Cerebellar nuclear complex (tissue), 1 donor: ENCODE data around the gene CDC37.
A peak's percentile ranks its signal among the peaks of the same experiment; 100 is the strongest.
"Not testable (repeated sequence)": the region's sequence is repeated elsewhere in the genome, so short reads cannot be mapped to it uniquely, and the experiment has no call there.

Experiments used
- DNase-seq, 2 experiments: peaks; one replicate each; lab custom pipeline; 2025; lab: John Stamatoyannopoulos, UW

CDC37 gene

GRCh38 chr19:10419646-10420443 lies 16.5 kb upstream of the CDC37 start:
- no peak for DNase-seq

GRCh38 chr19:10419200-10419645 lies 15.9 kb upstream of the CDC37 start:
- no peak for DNase-seq

DNA sequence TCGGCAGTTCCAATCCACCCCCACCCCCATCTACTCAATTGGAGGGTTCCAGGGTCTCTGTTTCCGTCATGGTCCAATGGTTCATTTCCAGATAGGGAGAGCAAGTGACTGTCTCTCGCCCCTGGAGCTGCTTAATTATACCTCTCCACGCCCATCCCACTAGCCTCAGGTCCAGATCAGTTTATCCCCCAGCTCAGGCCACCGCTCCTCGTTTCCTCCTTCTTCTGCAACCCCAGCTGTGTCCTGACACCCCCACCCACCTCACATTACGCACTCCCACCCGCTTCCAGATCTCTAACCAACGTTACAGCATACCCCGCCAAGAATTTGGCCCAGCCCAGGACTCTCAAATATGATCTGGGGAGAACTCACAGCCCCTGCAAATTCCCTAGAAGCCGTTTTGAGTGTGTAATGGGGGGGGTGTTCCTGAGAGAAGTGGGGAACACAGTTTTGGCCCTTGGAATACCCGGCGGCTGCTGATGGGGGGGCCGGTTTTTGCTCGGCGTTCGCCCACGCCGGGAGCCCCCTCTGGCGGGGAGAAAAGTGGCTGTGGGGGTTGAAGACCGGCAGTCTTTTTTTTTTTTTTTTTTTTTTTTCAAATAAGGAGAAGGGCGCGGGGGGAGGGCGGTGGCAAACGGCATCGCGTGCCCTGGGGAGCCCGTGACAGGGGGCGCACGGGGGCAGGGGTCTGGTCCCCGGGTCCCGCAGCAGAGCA lies 15.3 kb upstream of the CDC37 start:
- no peak for DNase-seq

DNA sequence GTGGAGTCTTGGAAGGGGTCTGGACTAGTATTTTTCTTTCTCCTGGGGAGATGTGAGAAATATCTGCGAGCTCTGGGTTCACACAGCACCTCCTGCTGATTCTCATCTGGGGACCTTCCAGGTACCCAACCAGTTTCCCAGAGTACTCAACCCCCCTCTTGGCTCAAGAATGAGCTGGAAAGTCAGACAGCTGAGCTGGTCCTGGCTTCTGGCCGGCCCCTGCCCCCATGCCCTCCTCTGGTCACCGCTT lies 14.8 kb upstream of the CDC37 start:
- DNase-seq = no peak

GRCh38 chr19:10417541-10418234 lies 14.3 kb upstream of the CDC37 start:
- DNase-seq = no peak

- DNase-seq = no peak
These were observed 13.3 kb upstream of the CDC37 start for GRCh38 chr19:10416380-10417257.

DNA sequence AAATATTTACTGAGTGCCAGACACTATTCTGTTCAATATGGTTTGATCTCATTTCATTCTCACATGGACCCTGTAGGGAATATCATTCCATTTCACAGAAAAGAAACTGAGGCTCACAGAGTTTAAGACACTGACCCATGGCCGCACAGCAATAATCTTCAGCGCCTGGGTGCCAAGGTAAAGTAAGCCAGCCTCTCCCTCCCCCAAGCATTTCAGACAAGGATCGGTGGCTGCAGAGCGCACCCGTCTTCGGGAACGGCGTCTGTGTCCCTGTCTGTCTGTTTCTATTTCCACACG lies 12.7 kb upstream of the CDC37 start:
- DNase-seq = no peak

GRCh38 chr19:10412257-10412977 lies 9.1 kb upstream of the CDC37 start:
- DNase-seq = no peak

GRCh38 chr19:10411224-10411623 lies 7.9 kb upstream of the CDC37 start:
- not testable (repeated sequence) for DNase-seq

DNA sequence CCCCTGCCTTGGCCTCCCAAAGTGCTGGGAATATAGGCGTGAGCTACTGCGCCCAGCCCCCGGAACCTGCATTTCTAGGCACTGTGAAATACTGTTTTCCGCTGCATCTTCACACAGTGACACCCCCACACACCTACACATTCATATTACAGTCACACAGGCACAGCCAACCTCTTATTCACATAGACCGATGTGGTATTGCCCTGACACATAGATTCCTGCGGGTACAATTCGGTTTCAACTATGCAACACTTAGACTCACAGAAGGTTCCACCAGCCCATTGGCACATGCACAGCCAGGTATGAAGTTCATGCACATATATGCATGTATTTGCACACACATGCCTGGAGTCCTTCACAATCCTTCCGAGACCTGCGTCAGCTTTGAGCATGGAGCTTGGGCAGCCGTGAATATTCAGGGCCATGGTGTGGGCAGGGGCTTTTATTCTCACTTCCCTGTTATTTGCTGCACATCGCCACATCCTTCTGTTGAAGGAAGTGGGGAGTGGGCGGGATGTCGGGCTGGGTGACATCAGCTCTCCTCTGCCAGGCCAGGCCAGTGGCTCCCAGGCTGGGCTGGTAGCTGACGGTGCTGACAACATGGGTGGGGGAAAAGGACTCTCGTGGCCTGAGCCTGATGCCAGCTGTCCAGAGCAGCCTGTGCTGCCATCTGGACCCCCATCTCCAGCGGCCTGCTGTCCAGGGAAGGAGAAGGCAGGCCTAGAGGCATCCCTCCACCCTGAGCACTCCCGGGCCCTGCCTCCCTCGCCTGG lies 5.4 kb upstream of the CDC37 start:
- DNase-seq = no peak

GRCh38 chr19:10407096-10407495 lies 3.8 kb upstream of the CDC37 start:
- no peak for DNase-seq

GRCh38 chr19:10406191-10406590 lies 2.8 kb upstream of the CDC37 start:
- no peak for DNase-seq

DNA sequence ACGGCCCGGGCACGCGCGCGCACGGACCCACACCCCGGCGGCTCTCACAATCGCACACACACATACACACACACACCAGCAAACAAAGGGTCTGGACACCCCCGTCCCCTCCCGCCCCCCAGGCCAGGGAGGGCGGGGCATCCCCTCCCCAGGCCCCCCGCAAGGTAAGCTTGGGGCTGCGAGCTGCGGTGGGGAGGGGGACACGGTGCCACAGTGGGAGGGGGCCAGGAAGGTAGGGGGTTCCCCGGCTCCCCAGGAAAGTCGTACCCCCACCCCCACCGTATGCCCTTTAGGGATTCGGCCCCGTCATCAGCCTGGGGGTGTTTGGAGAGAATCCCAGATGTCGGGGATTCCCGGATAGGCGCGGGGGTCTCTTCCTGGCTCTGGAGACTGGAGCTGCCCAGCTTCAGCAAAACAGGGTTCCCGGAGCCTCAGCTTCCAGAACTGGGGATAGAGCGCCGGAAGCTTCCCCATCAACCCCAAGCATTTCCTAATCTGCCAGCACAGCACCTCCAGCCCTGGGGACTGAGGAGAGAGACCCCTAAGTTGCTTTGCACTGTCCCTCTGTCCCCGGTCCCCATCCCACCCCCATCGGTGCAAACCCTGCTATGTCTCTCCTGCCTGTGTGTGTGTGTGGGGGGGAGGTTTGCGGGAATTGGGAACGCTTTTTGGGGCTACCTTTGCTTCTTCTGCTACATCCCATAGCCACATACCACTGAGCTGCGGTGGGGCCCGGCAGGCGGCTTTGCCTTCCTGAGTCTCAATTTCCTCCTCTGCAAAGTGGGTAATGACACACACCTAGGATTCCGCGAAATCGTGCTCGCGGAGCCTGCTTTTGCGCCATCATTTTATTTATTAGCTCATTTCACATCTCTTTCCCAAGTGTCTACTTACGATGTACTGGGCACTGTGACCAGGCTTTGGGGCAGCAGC lies 1.8 kb upstream of the CDC37 start:
- DNase-seq = peak in 1 of 2 experiments; percentile 5

- no peak for DNase-seq
These were observed 802 bp downstream of the CDC37 start for GRCh38 chr19:10402441-10403038.

DNA sequence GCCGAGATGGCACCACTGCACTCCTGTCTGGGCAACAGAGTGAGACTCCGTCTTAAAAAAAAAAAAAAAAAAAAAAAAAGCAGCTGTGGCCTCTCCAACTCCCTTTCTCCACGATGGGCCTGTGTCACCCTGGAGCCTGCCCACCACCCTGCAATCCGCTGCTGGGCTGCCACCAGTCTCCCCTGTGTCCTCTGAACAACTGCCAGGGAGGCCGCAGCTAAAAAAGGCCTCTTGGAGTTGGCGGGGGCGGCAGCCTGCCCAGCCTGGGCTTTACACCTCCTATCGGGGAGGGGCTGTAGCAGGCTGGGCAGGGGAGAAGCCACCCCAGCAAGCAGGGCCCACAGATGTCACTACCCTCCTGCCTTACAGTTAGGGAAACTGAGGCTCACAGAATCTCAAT lies 3.5 kb downstream of the CDC37 start:
- DNase-seq = no peak

- DNase-seq = not testable (repeated sequence)
These were observed 4.0 kb downstream of the CDC37 start for GRCh38 chr19:10399340-10399739.

- DNase-seq = no peak
These were observed 4.5 kb downstream of the CDC37 start for GRCh38 chr19:10398819-10399218.

GRCh38 chr19:10395917-10396316 lies 7.4 kb downstream of the CDC37 start:
- DNase-seq = no peak

DNA sequence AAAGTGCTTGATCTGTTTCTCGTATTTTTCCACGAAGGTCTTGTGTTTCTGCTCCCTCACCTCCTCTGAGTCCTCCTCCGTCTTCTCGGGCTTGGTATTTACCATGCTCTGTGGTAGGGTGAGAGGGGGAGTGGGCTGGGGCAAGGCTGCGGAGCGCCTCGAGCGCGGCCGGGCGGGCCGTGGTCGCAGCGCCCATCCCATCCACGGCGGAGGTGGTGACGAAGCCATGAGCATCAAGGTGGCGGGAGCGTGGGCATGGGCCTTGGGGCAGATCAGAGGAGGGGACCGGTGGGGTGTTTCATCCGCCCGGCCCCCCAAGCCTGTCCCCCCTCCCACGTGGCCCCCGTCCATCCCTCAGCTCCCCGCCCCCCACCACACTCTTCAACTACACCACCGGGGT lies 7.9 kb downstream of the CDC37 start:
- DNase-seq = no peak
